ENCODE measurements around the gene NCAM1.

NCAM1 gene

GRCh38 chr11:113260541-113260940 is 299.3 kb downstream of the NCAM1 start:
- DNase-seq = no peak

GRCh38 chr11:113261709-113262475 is 300.7 kb downstream of the NCAM1 start:
- DNase-seq = no peak

- no peak for DNase-seq
Measured at GRCh38 chr11:113262594-113262993, 301.4 kb downstream of the NCAM1 start.

GRCh38 chr11:113263458-113264259 is 302.4 kb downstream of the NCAM1 start:
- DNase-seq = no peak

GRCh38 chr11:113265362-113265761 is 304.1 kb downstream of the NCAM1 start:
- no peak for DNase-seq

GRCh38 chr11:113267493-113267892 is 306.3 kb downstream of the NCAM1 start:
- no peak for DNase-seq

- DNase-seq = no peak
Measured at GRCh38 chr11:113269096-113269495, 307.9 kb downstream of the NCAM1 start.

- no peak for DNase-seq
Measured at GRCh38 chr11:113269636-113270035, 308.4 kb downstream of the NCAM1 start.

- DNase-seq = no peak
Measured at GRCh38 chr11:113270080-113270479, 308.9 kb downstream of the NCAM1 start.

GRCh38 chr11:113271551-113272245 is 310.5 kb downstream of the NCAM1 start:
- DNase-seq = no peak

GRCh38 chr11:113272281-113272680 is 311.1 kb downstream of the NCAM1 start:
- DNase-seq = no peak

- DNase-seq = no peak
Measured at GRCh38 chr11:113272927-113273615, 311.9 kb downstream of the NCAM1 start.

- no peak for DNase-seq
Measured at GRCh38 chr11:113273720-113274119, 312.5 kb downstream of the NCAM1 start.

GRCh38 chr11:113274713-113275582 is 313.7 kb downstream of the NCAM1 start:
- no peak for DNase-seq

GRCh38 chr11:113275602-113276001 is 314.4 kb downstream of the NCAM1 start:
- no peak for DNase-seq

GRCh38 chr11:113276466-113276865 is 315.2 kb downstream of the NCAM1 start:
- no peak for DNase-seq

- DNase-seq = no peak
Measured at GRCh38 chr11:113277907-113278306, 316.7 kb downstream of the NCAM1 start.

GRCh38 chr11:113278481-113278880 is 317.3 kb downstream of the NCAM1 start:
- no peak for DNase-seq

GRCh38 chr11:113278925-113279324 is 317.7 kb downstream of the NCAM1 start:
- DNase-seq = no peak

GRCh38 chr11:113279591-113279990 is 318.4 kb downstream of the NCAM1 start:
- DNase-seq = no peak

GRCh38 chr11:113281052-113281725 is 320.0 kb downstream of the NCAM1 start:
- no peak for DNase-seq

Data from NCI-H1694 (cell line).